Measurements from ENCODE around the gene HLF.

HLF gene

GRCh38 chr17:55343900-55344513 is 79.2 kb downstream of the HLF start:
- Histone ChIP-seq H2BK5ac (ENCODE audit: low read length) (no peak overlapping the region), H3K27me3 (ENCODE audit: control insufficient read depth in 3 of 3, insufficient read depth in 3 of 3, low read depth in 1 of 3, low read length in 3 of 3) (peaks cover 0 to 20% (median 0%) of the 10 kb centered on the region in 3 experiments), H3K14ac (ENCODE audit: low read length) (no peak overlapping the region), H3K36me3 (replicated peaks in 1 of 2; ENCODE audit: control insufficient read depth in 2 of 2, insufficient read depth in 2 of 2, low read length in 2 of 2) (no peaks in the 10 kb centered on the region), H2BK120ac (ENCODE audit: low read depth, low read length) (no peak overlapping the region), H2AK5ac (ENCODE audit: low read depth, low read length) (no peak overlapping the region), H4K8ac (ENCODE audit: low read depth, low read length) (no peak overlapping the region), H3K9ac (ENCODE audit: low read depth, low read length, poor library complexity) (no peak overlapping the region), H3K4me3 (ENCODE audit: low read length in 2 of 2) (no peak overlapping the region), H3K79me1 (ENCODE audit: low read depth, low read length) (no peaks in the 10 kb centered on the region), H3K27ac (replicated peaks; ENCODE audit: low read length) (no peak overlapping the region), H3K4ac (ENCODE audit: low read length) (no peak overlapping the region), H2AFZ (ENCODE audit: low read length) (no peak overlapping the region), H2BK12ac (ENCODE audit: low read length) (no peak overlapping the region), H2BK15ac (ENCODE audit: low read length) (no peak overlapping the region), H4K91ac (ENCODE audit: low read depth, low read length, poor library complexity) (no peak overlapping the region), H3K9me3 (replicated peaks in 1 of 2; ENCODE audit: control insufficient read depth in 2 of 2, insufficient read depth in 1 of 2, low read depth in 1 of 2, low read length in 2 of 2) (peaks cover 0 to 1% of the 10 kb centered on the region in 2 donors), H3K4me1 (ENCODE audit: control insufficient read depth in 2 of 2, insufficient read depth in 1 of 2, low read depth in 1 of 2, low read length in 2 of 2) (no peaks in the 10 kb centered on the region), H3K4me2 (ENCODE audit: insufficient read depth, low read length, poor library complexity, severe bottlenecking) (no peak overlapping the region), H3K18ac (ENCODE audit: low read length) (no peak overlapping the region), H3K23ac (ENCODE audit: low read depth, low read length, poor library complexity) (no peak overlapping the region)
- no CpG with 5 or more reads among the region's 4 CpGs for WGBS, 2 donors (ENCODE audit: extremely low coverage in 2 of 2, insufficient read length in 2 of 2, insufficient replicate concordance in 1 of 2)
- DNase-seq (ENCODE audit: low spot score): no peak

GRCh38 chr17:55344514-55344997 is 79.8 kb downstream of the HLF start:
- no peak overlapping the region for H4K91ac ChIP-seq (ENCODE audit: low read depth, low read length, poor library complexity)
- H2BK12ac ChIP-seq (ENCODE audit: low read length): no peak overlapping the region
- no peak overlapping the region for H3K23ac ChIP-seq (ENCODE audit: low read depth, low read length, poor library complexity)
- H3K9ac ChIP-seq (ENCODE audit: low read depth, low read length, poor library complexity): no peak overlapping the region
- H2AFZ ChIP-seq (ENCODE audit: low read length): no peak overlapping the region
- H2BK15ac ChIP-seq (ENCODE audit: low read length): no peak overlapping the region
- H3K79me1 ChIP-seq (ENCODE audit: low read depth, low read length): no peaks in the 10 kb centered on the region
- no peak overlapping the region for H3K4me2 ChIP-seq (ENCODE audit: insufficient read depth, low read length, poor library complexity, severe bottlenecking)
- no peak overlapping the region for H4K8ac ChIP-seq (ENCODE audit: low read depth, low read length)
- no peak overlapping the region for H2BK120ac ChIP-seq (ENCODE audit: low read depth, low read length)
- no peak overlapping the region for H3K27ac ChIP-seq (replicated peaks; ENCODE audit: low read length)
- no peak overlapping the region for H3K4ac ChIP-seq (ENCODE audit: low read length)
- no peak for DNase-seq (ENCODE audit: low spot score)
- no CpG with 5 or more reads among the region's 3 CpGs for WGBS, 2 donors (ENCODE audit: extremely low coverage in 2 of 2, insufficient read length in 2 of 2, insufficient replicate concordance in 1 of 2)
- no peak overlapping the region for H3K4me3 ChIP-seq (ENCODE audit: low read length in 2 of 2)
- no peak overlapping the region for H3K14ac ChIP-seq (ENCODE audit: low read length)
- H3K4me1 ChIP-seq (ENCODE audit: control insufficient read depth in 2 of 2, insufficient read depth in 1 of 2, low read depth in 1 of 2, low read length in 2 of 2): no peaks in the 10 kb centered on the region
- no peak overlapping the region for H2AK5ac ChIP-seq (ENCODE audit: low read depth, low read length)
- H3K27me3 ChIP-seq (ENCODE audit: control insufficient read depth in 3 of 3, insufficient read depth in 3 of 3, low read depth in 1 of 3, low read length in 3 of 3): peaks cover 0 to 17% (median 0%) of the 10 kb centered on the region in 3 experiments
- no peak overlapping the region for H3K18ac ChIP-seq (ENCODE audit: low read length)
- no peak overlapping the region for H2BK5ac ChIP-seq (ENCODE audit: low read length)
- peaks cover 0 to 1% of the 10 kb centered on the region in 2 donors for H3K9me3 ChIP-seq (replicated peaks in 1 of 2; ENCODE audit: control insufficient read depth in 2 of 2, insufficient read depth in 1 of 2, low read depth in 1 of 2, low read length in 2 of 2)
- H3K36me3 ChIP-seq (replicated peaks in 1 of 2; ENCODE audit: control insufficient read depth in 2 of 2, insufficient read depth in 2 of 2, low read length in 2 of 2): no peaks in the 10 kb centered on the region

- no peak for DNase-seq (ENCODE audit: low spot score)
- no peak overlapping the region for H3K27ac ChIP-seq (replicated peaks; ENCODE audit: low read length)
- no peak overlapping the region for H2BK120ac ChIP-seq (ENCODE audit: low read depth, low read length)
- no peak overlapping the region for H4K91ac ChIP-seq (ENCODE audit: low read depth, low read length, poor library complexity)
- H3K27me3 ChIP-seq (ENCODE audit: control insufficient read depth in 3 of 3, insufficient read depth in 3 of 3, low read depth in 1 of 3, low read length in 3 of 3): peaks cover 0 to 12% (median 0%) of the 10 kb centered on the region in 3 experiments
- no peak overlapping the region for H2AK5ac ChIP-seq (ENCODE audit: low read depth, low read length)
- no peak overlapping the region for H3K23ac ChIP-seq (ENCODE audit: low read depth, low read length, poor library complexity)
- H4K8ac ChIP-seq (ENCODE audit: low read depth, low read length): no peak overlapping the region
- no CpG with 5 or more reads among the region's 1 CpG for WGBS, 2 donors (ENCODE audit: extremely low coverage in 2 of 2, insufficient read length in 2 of 2, insufficient replicate concordance in 1 of 2)
- H2BK15ac ChIP-seq (ENCODE audit: low read length): no peak overlapping the region
- peaks cover 0 to 1% of the 10 kb centered on the region in 2 donors for H3K9me3 ChIP-seq (replicated peaks in 1 of 2; ENCODE audit: control insufficient read depth in 2 of 2, insufficient read depth in 1 of 2, low read depth in 1 of 2, low read length in 2 of 2)
- H3K36me3 ChIP-seq (replicated peaks in 1 of 2; ENCODE audit: control insufficient read depth in 2 of 2, insufficient read depth in 2 of 2, low read length in 2 of 2): no peaks in the 10 kb centered on the region
- H3K4ac ChIP-seq (ENCODE audit: low read length): no peak overlapping the region
- H3K9ac ChIP-seq (ENCODE audit: low read depth, low read length, poor library complexity): no peak overlapping the region
- H3K18ac ChIP-seq (ENCODE audit: low read length): no peak overlapping the region
- H3K4me2 ChIP-seq (ENCODE audit: insufficient read depth, low read length, poor library complexity, severe bottlenecking): no peak overlapping the region
- no peaks in the 10 kb centered on the region for H3K79me1 ChIP-seq (ENCODE audit: low read depth, low read length)
- H2BK5ac ChIP-seq (ENCODE audit: low read length): no peak overlapping the region
- H3K4me3 ChIP-seq (ENCODE audit: low read length in 2 of 2): no peak overlapping the region
- no peak overlapping the region for H2AFZ ChIP-seq (ENCODE audit: low read length)
- no peak overlapping the region for H2BK12ac ChIP-seq (ENCODE audit: low read length)
- H3K4me1 ChIP-seq (ENCODE audit: control insufficient read depth in 2 of 2, insufficient read depth in 1 of 2, low read depth in 1 of 2, low read length in 2 of 2): no peaks in the 10 kb centered on the region
- H3K14ac ChIP-seq (ENCODE audit: low read length): no peak overlapping the region
Measured at GRCh38 chr17:55345132-55345531, 80.4 kb downstream of the HLF start.

- Histone ChIP-seq H3K14ac (ENCODE audit: low read length) (no peak overlapping the region), H3K27ac (replicated peaks; ENCODE audit: low read length) (no peak overlapping the region), H3K79me1 (ENCODE audit: low read depth, low read length) (no peaks in the 10 kb centered on the region), H2AK5ac (ENCODE audit: low read depth, low read length) (no peak overlapping the region), H3K9ac (ENCODE audit: low read depth, low read length, poor library complexity) (no peak overlapping the region), H3K27me3 (ENCODE audit: control insufficient read depth in 3 of 3, insufficient read depth in 3 of 3, low read depth in 1 of 3, low read length in 3 of 3) (peaks cover 0 to 14% (median 0%) of the 10 kb centered on the region in 3 experiments), H3K4ac (ENCODE audit: low read length) (no peak overlapping the region), H4K8ac (ENCODE audit: low read depth, low read length) (no peak overlapping the region), H2BK5ac (ENCODE audit: low read length) (no peak overlapping the region), H3K4me2 (ENCODE audit: insufficient read depth, low read length, poor library complexity, severe bottlenecking) (no peak overlapping the region), H3K18ac (ENCODE audit: low read length) (no peak overlapping the region), H2AFZ (ENCODE audit: low read length) (no peak overlapping the region), H3K4me1 (ENCODE audit: control insufficient read depth in 2 of 2, insufficient read depth in 1 of 2, low read depth in 1 of 2, low read length in 2 of 2) (peaks cover 0 to 1% of the 10 kb centered on the region in 2 donors), H3K4me3 (ENCODE audit: low read length in 2 of 2) (no peak overlapping the region), H3K36me3 (replicated peaks in 1 of 2; ENCODE audit: control insufficient read depth in 2 of 2, insufficient read depth in 2 of 2, low read length in 2 of 2) (no peaks in the 10 kb centered on the region), H2BK15ac (ENCODE audit: low read length) (no peak overlapping the region), H3K23ac (ENCODE audit: low read depth, low read length, poor library complexity) (no peak overlapping the region), H2BK12ac (ENCODE audit: low read length) (no peak overlapping the region), H4K91ac (ENCODE audit: low read depth, low read length, poor library complexity) (no peak overlapping the region), H2BK120ac (ENCODE audit: low read depth, low read length) (no peak overlapping the region), H3K9me3 (replicated peaks in 1 of 2; ENCODE audit: control insufficient read depth in 2 of 2, insufficient read depth in 1 of 2, low read depth in 1 of 2, low read length in 2 of 2) (peaks cover 0 to 1% of the 10 kb centered on the region in 2 donors)
- DNase-seq (ENCODE audit: low spot score): no peak
- WGBS, 2 donors (ENCODE audit: extremely low coverage in 2 of 2, insufficient read length in 2 of 2, insufficient replicate concordance in 1 of 2): no CpG with 5 or more reads among the region's 1 CpG
Measured at GRCh38 chr17:55346658-55347057, 81.9 kb downstream of the HLF start.

Measured in neuronal stem cell (in vitro differentiated cells).